Measurements from ENCODE around the gene ZBTB49.

The ZBTB49 gene

DNA sequence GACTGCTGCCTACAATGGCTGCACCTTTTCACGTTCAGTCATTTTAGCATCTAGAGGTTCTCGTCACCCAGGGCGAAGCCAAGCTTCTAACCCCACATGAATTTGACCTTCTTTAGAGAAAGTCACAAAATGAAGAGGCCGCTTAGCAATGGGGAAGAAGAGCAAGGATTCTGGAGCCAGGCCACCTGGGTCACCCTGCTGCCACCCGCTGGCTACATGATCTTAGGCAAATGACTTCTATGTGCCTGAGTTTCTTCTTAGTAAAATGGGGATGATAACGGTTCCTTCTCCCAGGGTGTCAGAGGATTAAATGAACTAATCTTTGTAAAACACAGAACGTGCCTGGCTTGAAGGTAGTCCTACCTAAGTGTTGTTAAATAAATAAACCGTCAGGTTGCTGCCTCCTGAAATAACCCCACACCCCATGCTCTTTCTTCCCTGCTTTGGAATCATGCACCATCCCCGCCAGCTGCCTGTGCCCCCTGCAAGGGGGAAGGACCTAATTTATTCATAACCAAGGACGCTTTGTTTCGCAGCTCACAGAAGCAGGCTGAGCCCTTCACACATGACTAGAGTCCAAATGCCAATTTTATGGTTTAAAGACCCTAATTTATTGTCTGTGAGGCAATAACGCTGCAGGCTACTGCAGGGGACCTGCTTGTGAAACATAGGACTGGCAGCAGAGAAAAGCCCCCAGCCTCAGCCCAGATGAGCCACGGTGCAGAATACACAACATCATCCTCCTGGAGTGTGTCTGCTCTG, 68.2 kb downstream of the ZBTB49 start:
- no peak for FAIRE-seq

DNA sequence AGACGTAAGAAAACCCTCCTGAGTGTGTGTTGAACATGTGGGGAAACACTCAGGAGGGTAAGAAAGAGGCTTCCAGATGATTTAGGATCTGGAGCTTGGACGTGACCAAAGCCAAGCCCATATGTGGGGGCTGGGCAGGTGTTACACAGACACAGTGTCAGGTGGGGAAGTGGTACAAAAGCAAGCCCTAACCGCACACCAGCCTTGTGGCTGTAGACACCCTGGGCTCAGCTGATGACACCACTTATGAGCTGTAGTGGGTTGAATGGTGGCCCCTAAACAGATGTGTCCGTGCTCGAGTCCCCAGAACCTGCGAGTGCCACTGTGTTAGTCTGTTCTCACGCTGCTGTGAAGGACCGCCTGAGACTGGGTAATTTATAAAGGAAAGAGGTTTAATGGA, 71.8 kb downstream of the ZBTB49 start:
- FAIRE-seq: no peak

DNA sequence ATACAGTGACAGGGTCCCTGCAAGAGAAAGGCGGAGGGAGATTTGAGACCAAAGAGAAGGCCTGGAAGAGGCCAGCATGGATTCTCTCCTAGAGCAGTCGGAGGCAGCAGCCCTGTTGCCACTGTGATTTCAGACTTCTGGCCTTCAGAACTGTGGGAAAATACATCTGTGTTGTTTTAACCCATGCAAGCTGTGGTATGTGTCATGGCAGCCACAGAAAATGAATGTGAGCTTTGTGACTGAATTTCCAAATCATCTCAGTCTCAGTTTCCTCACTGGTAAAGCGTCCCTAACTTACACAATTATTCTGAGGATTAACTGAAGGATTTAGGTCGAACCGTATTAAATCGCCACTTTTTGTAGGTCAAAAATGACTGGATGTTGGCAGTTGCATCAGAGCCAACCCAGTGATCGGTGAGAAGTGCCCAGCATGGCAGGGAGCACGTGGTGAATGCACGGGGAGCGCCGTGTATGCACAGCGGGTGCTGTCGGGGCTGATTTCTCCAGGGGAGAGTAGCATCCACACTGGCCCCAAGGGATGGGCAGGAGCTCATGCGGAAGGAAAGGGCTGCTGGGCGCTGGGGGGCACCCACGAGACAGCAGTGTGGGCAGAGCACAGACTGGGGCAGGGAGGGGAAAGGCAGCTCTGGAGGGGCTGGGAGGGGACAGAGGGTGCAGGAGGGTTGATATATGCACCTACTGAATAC, 73.1 kb downstream of the ZBTB49 start:
- no peak for FAIRE-seq

DNA sequence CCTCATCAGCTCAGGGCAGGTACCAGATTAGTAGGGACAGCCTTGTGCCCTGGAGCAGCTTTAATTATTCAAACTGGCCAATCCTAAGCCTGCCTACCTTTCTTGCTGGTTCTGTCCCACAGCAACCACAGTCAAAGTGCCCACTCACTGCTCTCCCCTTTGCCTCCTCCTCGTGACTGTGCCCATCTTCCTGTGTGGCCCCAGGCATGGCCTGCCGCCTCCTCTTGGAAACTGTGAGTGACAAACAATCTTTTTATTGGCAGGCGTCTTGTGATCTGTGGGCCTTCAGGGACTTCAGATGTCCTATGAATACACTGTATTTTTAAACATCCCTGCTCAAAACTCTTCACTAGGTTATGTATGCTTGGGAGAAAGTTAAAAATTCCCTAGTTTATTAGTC, 74.0 kb downstream of the ZBTB49 start:
- FAIRE-seq: no peak

DNA sequence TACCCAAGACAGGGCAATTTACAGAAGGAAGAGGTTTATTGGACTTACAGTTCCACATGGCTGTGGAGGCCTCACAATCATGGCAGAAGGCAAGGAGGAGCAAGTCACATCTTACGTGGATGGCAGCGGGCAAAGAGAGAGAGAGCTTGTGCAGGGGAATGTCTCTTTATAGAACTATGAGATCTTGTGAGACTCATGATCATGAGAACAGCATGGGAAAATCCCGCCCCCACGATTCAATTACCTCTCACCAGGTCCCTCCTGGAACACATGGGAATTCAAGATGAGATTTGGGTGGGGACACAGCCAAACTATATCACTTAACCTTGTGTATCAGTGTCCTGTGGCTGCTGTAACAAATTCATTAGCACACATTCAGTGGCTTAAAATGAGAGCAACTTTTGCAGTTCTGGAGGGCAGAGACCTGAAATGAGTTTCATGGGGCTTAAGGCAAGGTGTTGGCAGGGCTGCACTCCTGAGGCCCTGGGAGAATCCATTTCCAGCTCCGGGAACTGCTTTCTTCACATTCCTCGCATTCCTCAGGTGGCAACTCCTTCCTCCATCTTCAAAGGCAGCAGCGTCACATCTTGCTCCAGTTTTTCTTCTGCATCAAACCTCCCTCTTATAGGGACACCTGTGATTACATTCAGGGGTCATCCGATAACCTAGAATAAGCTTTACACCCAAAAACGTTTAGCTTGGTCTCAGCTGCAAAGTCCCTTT, 74.6 kb downstream of the ZBTB49 start:
- no peak for FAIRE-seq

DNA sequence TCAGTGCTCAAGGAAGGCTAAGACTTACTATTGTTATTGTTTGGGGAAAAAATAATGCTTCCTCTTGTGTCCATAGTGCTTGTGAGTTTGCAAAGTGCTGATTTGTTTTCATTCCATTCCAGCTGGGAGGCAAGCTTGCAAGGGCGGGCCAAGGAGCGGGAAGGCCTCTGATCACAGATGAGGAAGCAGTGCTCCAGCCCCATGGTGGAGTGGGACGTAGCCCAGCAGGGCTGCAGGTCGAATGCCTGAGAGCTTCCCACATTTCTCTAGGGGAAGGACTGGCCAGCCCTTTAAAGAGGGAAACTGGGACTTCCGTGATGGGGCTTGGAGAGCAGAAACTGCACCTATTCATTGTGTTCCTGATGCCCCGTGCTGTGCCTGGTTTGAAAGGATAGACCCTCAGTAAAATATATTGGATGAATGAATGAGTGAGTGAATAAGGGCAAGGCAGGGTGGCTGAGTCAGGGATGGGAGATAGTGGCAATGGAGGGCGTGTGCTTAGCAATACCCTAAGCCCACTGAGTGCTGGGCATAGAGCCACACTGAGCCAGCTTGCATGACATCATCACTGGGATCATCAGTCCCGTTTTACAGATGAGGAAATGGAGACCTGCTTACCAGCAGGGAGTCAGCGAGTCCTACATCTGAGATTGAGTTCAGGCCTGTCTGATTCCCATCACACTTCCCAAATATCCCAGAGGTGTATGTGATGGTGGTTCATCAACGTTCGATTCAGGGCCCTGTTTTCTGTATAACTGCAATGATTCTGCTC, 78.9 kb downstream of the ZBTB49 start:
- peak; percentile 92 for FAIRE-seq

All from endometrium (tissue), 2 donors.